ENCODE results near the gene PCDHGA2. TPM values are rescaled to one million over a fixed set of nuclear protein-coding genes. Genes with fewer than 3 reads are reported as not detected.

The PCDHGA2 gene
- total RNA-seq, 1 experiment from 2014 or later = not detected

- CTCF ChIA-PET = no interaction called here
- H3K4me2 ChIP-seq (ENCODE audit: low read length) = no peak overlapping the region
Measured at GRCh38 chr5:141319202-141319601, 19.4 kb upstream of the PCDHGA2 start.

GRCh38 chr5:141319699-141320098, 18.9 kb upstream of the PCDHGA2 start:
- intact Hi-C loops (cut with micrococcal nuclease) = no loop called here
- ChIA-PET CTCF (interaction anchor here (0.6 to 0.7 kb wide), 2 partner anchors 78 to 225 kb away, joined by 4 to 5 read pairs; partner anchors contain the start of genes PCDHB2 and PCDHGB5), POLR2A (ENCODE audit: unreplicated experiment) (interaction anchor here (0.6 kb wide), 1 partner anchor 225 kb away, joined by 3 read pairs; no protein-coding TSS in a partner anchor)
- no TSS peak for BruUV-seq (replicated peaks)
- H3K27ac ChIP-seq (ENCODE audit: low read length) = no peak overlapping the region
- H3K4me1 ChIP-seq (ENCODE audit: insufficient read depth, low read length) = no peaks in the 10 kb centered on the region
- H3K9ac ChIP-seq (ENCODE audit: low read length) = no peak overlapping the region
- H3K36me3 ChIP-seq (ENCODE audit: low read depth, low read length) = peaks cover 36% of the 10 kb centered on the region
- TF ChIP-seq EZH2 (IDR thresholded peaks at IDR 0.05; ENCODE audit: low read length, unreplicated experiment) (no peak), CTCF (conservative IDR thresholded peaks at IDR 0.05; ENCODE audit: low read depth, low read length) (no peak), EZH2phosphoT487 (IDR thresholded peaks at IDR 0.05; ENCODE audit: borderline replicate concordance, low read length) (no peak)
- H3K4me2 ChIP-seq (ENCODE audit: low read length) = peak overlapping the region; percentile 91
- peak overlapping the region; percentile 78 for H3K4me3 ChIP-seq (ENCODE audit: low read length)
- H2AFZ ChIP-seq (ENCODE audit: low read length) = no peak overlapping the region
- ATAC-seq (no peak), DNase-seq (no peak)
- H3K9me3 ChIP-seq (ENCODE audit: low read length) = peaks cover 38% of the 10 kb centered on the region
- no peaks in the 10 kb centered on the region for H3K9me2 ChIP-seq (replicated peaks; ENCODE audit: low read length)
- H3K79me2 ChIP-seq (ENCODE audit: low read length) = peaks cover 28% of the 10 kb centered on the region
- no peaks in the 10 kb centered on the region for H3F3A ChIP-seq (ENCODE audit: low read length, unreplicated experiment)
- no peaks in the 10 kb centered on the region for H3K27me3 ChIP-seq (ENCODE audit: low read length)
- no peaks in the 10 kb centered on the region for H4K20me1 ChIP-seq (ENCODE audit: low read length)

More at GRCh38 chr5:141319202-141319601, 19.4 kb upstream of the PCDHGA2 start:
- Histone ChIP-seq H3K9me3 (ENCODE audit: low read length) (peaks cover 38% of the 10 kb centered on the region), H2AFZ (ENCODE audit: low read length) (no peak overlapping the region), H3K4me3 (ENCODE audit: low read length) (peak overlapping the region; percentile 78), H3K79me2 (ENCODE audit: low read length) (peaks cover 28% of the 10 kb centered on the region), H3F3A (ENCODE audit: low read length, unreplicated experiment) (no peaks in the 10 kb centered on the region), H3K9ac (ENCODE audit: low read length) (no peak overlapping the region), H3K27ac (ENCODE audit: low read length) (no peak overlapping the region), H3K36me3 (ENCODE audit: low read depth, low read length) (peaks cover 36% of the 10 kb centered on the region), H3K27me3 (ENCODE audit: low read length) (no peaks in the 10 kb centered on the region), H4K20me1 (ENCODE audit: low read length) (no peaks in the 10 kb centered on the region), H3K9me2 (replicated peaks; ENCODE audit: low read length) (no peaks in the 10 kb centered on the region), H3K4me1 (ENCODE audit: insufficient read depth, low read length) (no peaks in the 10 kb centered on the region)
- no TSS peak for BruUV-seq (replicated peaks)
- DNase-seq = no peak
- no peak for TF ChIP-seq CTCF (conservative IDR thresholded peaks at IDR 0.05; ENCODE audit: low read depth, low read length)
- TF ChIP-seq EZH2 (IDR thresholded peaks at IDR 0.05; ENCODE audit: low read length, unreplicated experiment) = no peak
- TF ChIP-seq EZH2phosphoT487 (IDR thresholded peaks at IDR 0.05; ENCODE audit: borderline replicate concordance, low read length) = no peak
- intact Hi-C loops (cut with micrococcal nuclease) = no loop called here
- ATAC-seq = no peak
- POLR2A ChIA-PET (ENCODE audit: unreplicated experiment) = no interaction called here
